ENCODE results near the gene GPC6. TPM values are rescaled to one million over a fixed set of nuclear protein-coding genes. Genes with fewer than 3 reads are reported as not detected.

GPC6 gene
- total RNA-seq, 2 donors from 2014 or later: 3.4 to 5.3 TPM

GRCh38 chr13:93771782-93772181, 545.2 kb downstream of the GPC6 start:
- no peaks in the 10 kb centered on the region for H3K9me3 ChIP-seq
- DNase-seq (ENCODE audit: low spot score): no peak
- WGBS: 67% methylated on average over 1 of the region's 1 CpG
- no peak overlapping the region for H3K27ac ChIP-seq
- no peaks in the 10 kb centered on the region for H3K36me3 ChIP-seq
- H3K4me1 ChIP-seq (replicated peaks): no peaks in the 10 kb centered on the region
- intact Hi-C loops (cut with DNase I): loop anchor here (10.0 kb wide), 1 partner anchor 537 kb away; no protein-coding TSS in a partner anchor
- no peak for TF ChIP-seq POLR2A (IDR thresholded peaks at IDR 0.05)
- TF ChIP-seq POLR2AphosphoS5 (IDR thresholded peaks at IDR 0.05): no peak
- TF ChIP-seq CTCF (IDR thresholded peaks at IDR 0.05): no peak
- no peak overlapping the region for H3K4me3 ChIP-seq
- H3K27me3 ChIP-seq (replicated peaks; ENCODE audit: insufficient read depth): no peaks in the 10 kb centered on the region

- H3K27me3 ChIP-seq (replicated peaks; ENCODE audit: insufficient read depth): no peaks in the 10 kb centered on the region
- H3K9me3 ChIP-seq: no peaks in the 10 kb centered on the region
- no peak overlapping the region for H3K27ac ChIP-seq
- WGBS: 96% methylated on average over 2 of the region's 2 CpGs
- H3K36me3 ChIP-seq: no peaks in the 10 kb centered on the region
- no peak overlapping the region for H3K4me3 ChIP-seq
- H3K4me1 ChIP-seq (replicated peaks): no peaks in the 10 kb centered on the region
- no peak for TF ChIP-seq POLR2AphosphoS5 (IDR thresholded peaks at IDR 0.05)
- no peak for TF ChIP-seq CTCF (IDR thresholded peaks at IDR 0.05)
- no peak for TF ChIP-seq POLR2A (IDR thresholded peaks at IDR 0.05)
- intact Hi-C loops (cut with DNase I): loop anchor here (10.0 kb wide), 1 partner anchor 540 kb away; no protein-coding TSS in a partner anchor
- DNase-seq (ENCODE audit: low spot score): no peak
These were observed 547.9 kb downstream of the GPC6 start for GRCh38 chr13:93774506-93774905.

GRCh38 chr13:93775027-93775426, 548.4 kb downstream of the GPC6 start:
- TF ChIP-seq POLR2AphosphoS5 (IDR thresholded peaks at IDR 0.05) (no peak), CTCF (IDR thresholded peaks at IDR 0.05) (no peak), POLR2A (IDR thresholded peaks at IDR 0.05) (no peak)
- no peaks in the 10 kb centered on the region for H3K4me1 ChIP-seq (replicated peaks)
- no peak overlapping the region for H3K27ac ChIP-seq
- intact Hi-C loops (cut with DNase I): loop anchor here (10.0 kb wide), 1 partner anchor 540 kb away; no protein-coding TSS in a partner anchor
- 79% methylated on average over 4 of the region's 4 CpGs for WGBS
- no peak overlapping the region for H3K4me3 ChIP-seq
- H3K36me3 ChIP-seq: no peaks in the 10 kb centered on the region
- H3K9me3 ChIP-seq: no peaks in the 10 kb centered on the region
- H3K27me3 ChIP-seq (replicated peaks; ENCODE audit: insufficient read depth): no peaks in the 10 kb centered on the region
- no peak for DNase-seq (ENCODE audit: low spot score)

GRCh38 chr13:93775507-93776108, 549.0 kb downstream of the GPC6 start:
- H3K27me3 ChIP-seq (replicated peaks; ENCODE audit: insufficient read depth): no peaks in the 10 kb centered on the region
- 38% methylated on average over 8 of the region's 8 CpGs for WGBS
- no peaks in the 10 kb centered on the region for H3K36me3 ChIP-seq
- no peak overlapping the region for H3K27ac ChIP-seq
- intact Hi-C loops (cut with DNase I): loop anchor here (10.0 kb wide), 1 partner anchor 541 kb away; no protein-coding TSS in a partner anchor
- H3K4me1 ChIP-seq (replicated peaks): no peaks in the 10 kb centered on the region
- TF ChIP-seq POLR2A (IDR thresholded peaks at IDR 0.05) (no peak), POLR2AphosphoS5 (IDR thresholded peaks at IDR 0.05) (no peak), CTCF (IDR thresholded peaks at IDR 0.05) (no peak)
- H3K9me3 ChIP-seq: no peaks in the 10 kb centered on the region
- H3K4me3 ChIP-seq: no peak overlapping the region
- no peak for DNase-seq (ENCODE audit: low spot score)

GRCh38 chr13:93776936-93777335, 550.3 kb downstream of the GPC6 start:
- no peaks in the 10 kb centered on the region for H3K4me1 ChIP-seq (replicated peaks)
- WGBS: 76% methylated on average over 5 of the region's 5 CpGs
- TF ChIP-seq CTCF (IDR thresholded peaks at IDR 0.05) (no peak), POLR2A (IDR thresholded peaks at IDR 0.05) (no peak), POLR2AphosphoS5 (IDR thresholded peaks at IDR 0.05) (no peak)
- no peaks in the 10 kb centered on the region for H3K9me3 ChIP-seq
- no peak overlapping the region for H3K4me3 ChIP-seq
- intact Hi-C loops (cut with DNase I): loop anchor here (10.0 kb wide), 1 partner anchor 542 kb away; no protein-coding TSS in a partner anchor
- no peak for DNase-seq (ENCODE audit: low spot score)
- no peaks in the 10 kb centered on the region for H3K36me3 ChIP-seq
- no peaks in the 10 kb centered on the region for H3K27me3 ChIP-seq (replicated peaks; ENCODE audit: insufficient read depth)
- no peak overlapping the region for H3K27ac ChIP-seq
